Measurements from ENCODE around the gene ADAM11. TPM values are rescaled to one million over a fixed set of nuclear protein-coding genes. Genes with fewer than 3 reads are reported as not detected.
A peak's percentile ranks its signal among the peaks of the same experiment; 100 is the strongest.

The ADAM11 gene
- total and polyA plus RNA-seq, 9 of the 15 experiments (the other 6 are each of a cell fraction or from before 2014, with no cell fraction given), result 0.01 to 0.31 (median 0.14) TPM; not detected in 2

- peak; percentile 56 for TF ChIP-seq NFE2 (IDR thresholded peaks at IDR 0.05; ENCODE audit: low read depth)
- TF ChIP-seq ZNF57 (CRISPR knock-in tag; IDR thresholded peaks at IDR 0.05), result no peak
- no peak for TF ChIP-seq SLC30A9 (CRISPR knock-in tag; IDR thresholded peaks at IDR 0.05)
- TF ChIP-seq TRIM28 (IDR thresholded peaks at IDR 0.05), result no peak
- TF ChIP-seq, protein P1, sequence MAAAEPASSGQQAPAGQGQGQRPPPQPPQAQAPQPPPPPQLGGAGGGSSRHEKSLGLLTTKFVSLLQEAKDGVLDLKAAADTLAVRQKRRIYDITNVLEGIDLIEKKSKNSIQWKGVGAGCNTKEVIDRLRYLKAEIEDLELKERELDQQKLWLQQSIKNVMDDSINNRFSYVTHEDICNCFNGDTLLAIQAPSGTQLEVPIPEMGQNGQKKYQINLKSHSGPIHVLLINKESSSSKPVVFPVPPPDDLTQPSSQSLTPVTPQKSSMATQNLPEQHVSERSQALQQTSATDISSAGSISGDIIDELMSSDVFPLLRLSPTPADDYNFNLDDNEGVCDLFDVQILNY (CRISPR knock-in tag; IDR thresholded peaks at IDR 0.05), result no peak
- TF ChIP-seq HSF4 (CRISPR knock-in tag; IDR thresholded peaks at IDR 0.05; ENCODE audit: borderline replicate concordance), result no peak
- TF ChIP-seq, protein P2, sequence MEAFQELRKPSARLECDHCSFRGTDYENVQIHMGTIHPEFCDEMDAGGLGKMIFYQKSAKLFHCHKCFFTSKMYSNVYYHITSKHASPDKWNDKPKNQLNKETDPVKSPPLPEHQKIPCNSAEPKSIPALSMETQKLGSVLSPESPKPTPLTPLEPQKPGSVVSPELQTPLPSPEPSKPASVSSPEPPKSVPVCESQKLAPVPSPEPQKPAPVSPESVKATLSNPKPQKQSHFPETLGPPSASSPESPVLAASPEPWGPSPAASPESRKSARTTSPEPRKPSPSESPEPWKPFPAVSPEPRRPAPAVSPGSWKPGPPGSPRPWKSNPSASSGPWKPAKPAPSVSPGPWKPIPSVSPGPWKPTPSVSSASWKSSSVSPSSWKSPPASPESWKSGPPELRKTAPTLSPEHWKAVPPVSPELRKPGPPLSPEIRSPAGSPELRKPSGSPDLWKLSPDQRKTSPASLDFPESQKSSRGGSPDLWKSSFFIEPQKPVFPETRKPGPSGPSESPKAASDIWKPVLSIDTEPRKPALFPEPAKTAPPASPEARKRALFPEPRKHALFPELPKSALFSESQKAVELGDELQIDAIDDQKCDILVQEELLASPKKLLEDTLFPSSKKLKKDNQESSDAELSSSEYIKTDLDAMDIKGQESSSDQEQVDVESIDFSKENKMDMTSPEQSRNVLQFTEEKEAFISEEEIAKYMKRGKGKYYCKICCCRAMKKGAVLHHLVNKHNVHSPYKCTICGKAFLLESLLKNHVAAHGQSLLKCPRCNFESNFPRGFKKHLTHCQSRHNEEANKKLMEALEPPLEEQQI (IDR thresholded peaks at IDR 0.05), result no peak
- no peak for TF ChIP-seq ZNF282 (CRISPR knock-in tag; IDR thresholded peaks at IDR 0.05)
- TF ChIP-seq ETV1 (tag; conservative IDR thresholded peaks at IDR 0.05; ENCODE audit: low read depth), result peak; percentile 63
- peak; percentile 24; the same call in 1 of the 2 replicates for TF ChIP-seq MAFK (IDR thresholded peaks at IDR 0.05; ENCODE audit: low read length)
- TF ChIP-seq LEF1 (IDR thresholded peaks at IDR 0.05), result no peak
- TF ChIP-seq FIP1L1 (IDR thresholded peaks at IDR 0.05; ENCODE audit: low read depth, low read length, poor library complexity, severe bottlenecking), result no peak
- TF ChIP-seq ZNF655 (CRISPR knock-in tag; IDR thresholded peaks at IDR 0.05), result no peak
- no peak for TF ChIP-seq ZNF121 (CRISPR knock-in tag; conservative IDR thresholded peaks at IDR 0.05)
- no peak for TF ChIP-seq ZNF707 (CRISPR knock-in tag; conservative IDR thresholded peaks at IDR 0.05)
- TF ChIP-seq RBBP5 (IDR thresholded peaks at IDR 0.05; ENCODE audit: borderline replicate concordance, insufficient read depth, low read length, poor library complexity, severe bottlenecking), result no peak
- TF ChIP-seq CBFA2T2 (conservative IDR thresholded peaks at IDR 0.05), result no peak
- no peak for TF ChIP-seq STAT5A (IDR thresholded peaks at IDR 0.05; ENCODE audit: borderline replicate concordance, low read length)
- TF ChIP-seq, protein P3, sequence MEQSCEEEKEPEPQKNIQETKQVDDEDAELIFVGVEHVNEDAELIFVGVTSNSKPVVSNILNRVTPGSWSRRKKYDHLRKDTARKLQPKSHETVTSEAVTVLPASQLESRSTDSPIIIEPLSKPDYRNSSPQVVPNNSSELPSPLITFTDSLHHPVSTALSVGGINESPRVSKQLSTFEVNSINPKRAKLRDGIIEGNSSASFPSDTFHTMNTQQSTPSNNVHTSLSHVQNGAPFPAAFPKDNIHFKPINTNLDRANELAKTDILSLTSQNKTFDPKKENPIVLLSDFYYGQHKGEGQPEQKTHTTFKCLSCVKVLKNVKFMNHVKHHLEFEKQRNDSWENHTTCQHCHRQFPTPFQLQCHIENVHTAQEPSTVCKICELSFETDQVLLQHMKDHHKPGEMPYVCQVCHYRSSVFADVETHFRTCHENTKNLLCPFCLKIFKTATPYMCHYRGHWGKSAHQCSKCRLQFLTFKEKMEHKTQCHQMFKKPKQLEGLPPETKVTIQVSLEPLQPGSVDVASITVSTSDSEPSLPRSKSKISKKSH (CRISPR knock-in tag; IDR thresholded peaks at IDR 0.05), result no peak
- no peak for TF ChIP-seq ZNF280A (IDR thresholded peaks at IDR 0.05; ENCODE audit: low read depth, partially characterized antibody)
- TF ChIP-seq ZNF133 (CRISPR knock-in tag; IDR thresholded peaks at IDR 0.05), result no peak
- no peak for TF ChIP-seq KLF16 (IDR thresholded peaks at IDR 0.05)
- TF ChIP-seq NFIX (CRISPR knock-in tag; IDR thresholded peaks at IDR 0.05; ENCODE audit: low read depth), result no peak
Observed at GRCh38 chr17:44794851-44795413, 36.1 kb downstream of the ADAM11 start (continued).
